Left ventricle myocardium superior (tissue), 1 donor: ENCODE measurements around the gene CCDC157. TPM values are rescaled to one million over a fixed set of nuclear protein-coding genes. Genes with fewer than 3 reads are reported as not detected.

Experiments used
- ATAC-seq: fragments of 200-7000 bp; cut with Tn5 transposase; one replicate; pipeline ENCODE4 v1.9.1; 2020; ENCODE audit warnings: mild to moderate bottlenecking, moderate library complexity
- DNase-seq: peaks from one replicate; pipeline ENCODE4 v3.0.0-alpha.2; 2020
- intact Hi-C: fragments of 100-400 bp; cut with micrococcal nuclease; formaldehyde crosslinking; loops from one replicate; pipeline ENCODE4 v1.11.0; 2022
- total RNA-seq: library from RNA; stranded (reverse); fragmentation: NEBNext Ultra II Directional; extraction: Animal tissue kit (Norgen Biotek cat#: 25700); gene quantifications from one replicate; pipeline ENCODE4 v1.2.1, GENCODE V29; 2021
- donor health status: DM: no; HTN: yes; CAD: no; lungs with severe emphysema.

CCDC157 gene
- total RNA-seq, 1 donor from 2014 or later: 0.37 TPM

- intact Hi-C loops: no loop called here
- ATAC-seq: peak; percentile 93
These were observed 67.2 kb downstream of the CCDC157 start for GRCh38 chr22:30423959-30424533.

GRCh38 chr22:30424534-30425326 is 67.9 kb downstream of the CCDC157 start:
- DNase-seq (no peak), ATAC-seq (no peak)
- intact Hi-C loops: no loop called here

More at GRCh38 chr22:30423959-30424533, 67.2 kb downstream of the CCDC157 start:
- peak; percentile 99 for DNase-seq

GRCh38 chr22:30425327-30425615 is 68.5 kb downstream of the CCDC157 start:
- intact Hi-C loops: no loop called here
- ATAC-seq: no peak
- DNase-seq: no peak

GRCh38 chr22:30425616-30426387 is 69.0 kb downstream of the CCDC157 start, which contains the start of gene MTFP1:
Gene MTFP1 (plus strand): TSS chr22:30425768. CDS start chr22:30425880, 112 bp downstream.
- intact Hi-C loops: no loop called here
- ATAC-seq (peak; percentile 5), DNase-seq (peak; percentile 71)

Other genes starting within 250 kb of the CCDC157 start
- 0.64 TPM for gene LIF, start 110.2 kb upstream of the CCDC157 start, total RNA-seq
- gene OSM, start 90.2 kb upstream of the CCDC157 start, total RNA-seq: not detected
- 7.6 TPM for gene CASTOR1, start 67.5 kb upstream of the CCDC157 start, total RNA-seq
- gene TBC1D10A, start 30.1 kb upstream of the CCDC157 start, total RNA-seq: 6.2 TPM
- 104 TPM for gene SF3A1, start 113 bp upstream of the CCDC157 start, total RNA-seq
- gene RNF215, start 30.4 kb downstream of the CCDC157 start, total RNA-seq: 5.4 TPM
- gene SEC14L2, start 40.0 kb downstream of the CCDC157 start, total RNA-seq: 0.82 TPM
- gene MTFP1, start 68.8 kb downstream of the CCDC157 start, total RNA-seq: 16.3 TPM
- gene SEC14L3, start 115.0 kb downstream of the CCDC157 start, total RNA-seq: not detected
- not detected for gene SEC14L4, start 148.7 kb downstream of the CCDC157 start, total RNA-seq
- not detected for gene SEC14L6, start 189.7 kb downstream of the CCDC157 start, total RNA-seq
- 0.57 TPM for gene GAL3ST1, start 217.7 kb downstream of the CCDC157 start, total RNA-seq
- 21.6 TPM for gene PES1, start 234.9 kb downstream of the CCDC157 start, total RNA-seq